AG09309 (cell line): ENCODE data around the gene CCBE1.

Source experiments
- DNase-seq: peaks from one replicate; pipeline ENCODE4 v3.0.0-alpha.2; 2010; ENCODE audit warnings: low read depth
- H3K4me3 ChIP-seq: 2 replicates; pipeline ENCODE4 v1.5.1; 2011; ENCODE audit warnings: mild to moderate bottlenecking, low read depth, low read length, moderate library complexity; ENCODE audit not compliant: control insufficient read depth
- TF ChIP-seq, protein P1 (sequence below): IDR thresholded peaks from 2 replicates; pipeline ENCODE4 v1.5.1; 2011; ENCODE audit warnings: mild to moderate bottlenecking, low read depth, low read length, inconsistent platforms; ENCODE audit not compliant: insufficient read depth, control insufficient read depth; ENCODE audit errors: missing control alignments

Gene CCBE1

DNA sequence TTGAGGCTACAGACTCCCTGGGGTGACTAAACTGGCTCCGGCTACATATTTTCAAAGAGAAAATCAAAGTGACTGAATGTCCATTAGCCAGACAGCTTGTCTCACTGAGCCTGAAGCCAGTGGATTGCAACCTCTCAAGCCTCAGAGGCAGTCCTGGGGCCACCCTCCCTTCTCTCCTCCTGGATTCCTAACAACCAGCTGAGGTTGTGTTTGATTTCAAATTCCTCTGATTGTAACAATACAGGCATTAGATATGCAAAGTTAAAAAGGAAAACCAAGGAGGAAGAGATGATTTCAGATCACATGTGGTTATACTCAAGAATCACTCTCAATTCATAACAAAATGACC, 237.2 kb downstream of the CCBE1 start:
- TF ChIP-seq, protein P1, sequence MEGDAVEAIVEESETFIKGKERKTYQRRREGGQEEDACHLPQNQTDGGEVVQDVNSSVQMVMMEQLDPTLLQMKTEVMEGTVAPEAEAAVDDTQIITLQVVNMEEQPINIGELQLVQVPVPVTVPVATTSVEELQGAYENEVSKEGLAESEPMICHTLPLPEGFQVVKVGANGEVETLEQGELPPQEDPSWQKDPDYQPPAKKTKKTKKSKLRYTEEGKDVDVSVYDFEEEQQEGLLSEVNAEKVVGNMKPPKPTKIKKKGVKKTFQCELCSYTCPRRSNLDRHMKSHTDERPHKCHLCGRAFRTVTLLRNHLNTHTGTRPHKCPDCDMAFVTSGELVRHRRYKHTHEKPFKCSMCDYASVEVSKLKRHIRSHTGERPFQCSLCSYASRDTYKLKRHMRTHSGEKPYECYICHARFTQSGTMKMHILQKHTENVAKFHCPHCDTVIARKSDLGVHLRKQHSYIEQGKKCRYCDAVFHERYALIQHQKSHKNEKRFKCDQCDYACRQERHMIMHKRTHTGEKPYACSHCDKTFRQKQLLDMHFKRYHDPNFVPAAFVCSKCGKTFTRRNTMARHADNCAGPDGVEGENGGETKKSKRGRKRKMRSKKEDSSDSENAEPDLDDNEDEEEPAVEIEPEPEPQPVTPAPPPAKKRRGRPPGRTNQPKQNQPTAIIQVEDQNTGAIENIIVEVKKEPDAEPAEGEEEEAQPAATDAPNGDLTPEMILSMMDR = no peak
- no peak overlapping the region for H3K4me3 ChIP-seq
- DNase-seq = no peak

DNA sequence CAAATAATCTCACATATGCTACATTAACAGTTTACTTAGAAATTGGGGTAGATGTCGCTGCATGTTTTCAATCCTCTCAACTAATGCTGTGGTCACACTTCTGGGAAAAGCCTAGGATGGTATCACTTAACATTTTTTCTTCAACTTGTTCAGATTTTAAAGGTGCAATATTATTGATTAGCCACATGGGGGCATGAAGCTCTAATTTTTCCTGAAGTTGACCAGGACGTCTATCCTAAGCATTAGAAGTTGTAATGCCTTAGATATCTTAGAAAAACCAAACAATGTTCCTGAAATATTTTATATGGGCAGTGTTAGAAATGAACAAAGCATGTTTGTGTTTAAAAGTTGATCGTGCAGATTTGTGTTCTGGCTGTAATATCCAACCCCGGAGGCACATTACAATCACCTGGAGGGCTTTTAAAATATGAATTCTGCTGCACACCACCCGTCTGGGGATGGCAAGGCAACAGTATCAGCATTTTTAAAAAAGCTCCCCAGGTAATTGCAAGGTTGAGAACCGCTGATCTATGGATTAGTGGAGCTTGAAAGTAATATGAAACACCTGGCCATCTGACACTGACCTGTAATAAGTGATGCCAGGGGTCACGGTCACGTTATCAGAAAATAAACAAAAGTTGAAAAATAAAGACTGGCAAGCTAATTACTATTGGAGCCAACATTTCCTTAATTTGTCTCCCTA, 237.7 kb downstream of the CCBE1 start:
- TF ChIP-seq, protein P1 = peak; percentile 53

DNA sequence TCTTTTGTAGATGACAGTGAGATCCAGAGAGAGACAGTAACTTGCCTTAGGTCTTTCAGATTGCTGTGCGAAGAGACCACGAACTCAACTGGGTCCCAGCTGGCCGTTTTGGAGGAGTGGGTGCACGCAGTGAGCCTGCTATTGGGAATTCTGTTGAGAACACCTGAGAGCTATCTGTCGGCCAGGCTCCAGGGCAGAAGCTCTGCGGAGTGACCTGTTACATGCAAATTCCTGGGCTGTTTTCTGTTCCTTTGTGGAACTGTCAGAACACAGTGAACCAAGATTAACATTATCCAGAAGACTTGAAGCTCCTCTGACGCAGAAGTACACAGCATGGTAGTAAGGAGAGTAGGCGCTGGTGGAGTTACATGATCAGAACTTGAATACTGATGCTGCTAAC, 238.6 kb downstream of the CCBE1 start:
- H3K4me3 ChIP-seq = no peak overlapping the region
- no peak for DNase-seq
- TF ChIP-seq, protein P1 = no peak

More for the DNA sequence above, 237.7 kb downstream of the CCBE1 start:
- H3K4me3 ChIP-seq = no peak overlapping the region
- DNase-seq = peak; percentile 59

DNA sequence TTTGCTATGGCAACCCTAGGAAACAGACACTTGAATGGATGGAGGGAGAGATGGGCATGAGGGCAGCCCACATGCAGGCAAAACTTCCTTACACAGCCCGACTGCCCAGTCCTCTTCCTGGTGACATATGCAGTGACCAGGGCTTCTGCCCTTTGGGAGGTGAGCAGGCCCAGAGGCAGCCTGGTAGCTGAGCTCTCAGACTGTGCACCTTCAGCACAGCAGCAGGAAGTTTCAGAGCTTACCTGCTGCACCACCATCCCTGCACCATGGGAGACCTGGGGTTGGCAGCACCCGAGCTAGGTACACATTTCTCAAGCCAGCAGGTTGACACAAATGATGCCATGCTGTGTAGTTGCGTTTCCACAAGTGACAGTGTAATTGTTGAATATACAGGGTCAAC, 240.6 kb downstream of the CCBE1 start:
- DNase-seq = no peak
- H3K4me3 ChIP-seq = no peak overlapping the region
- TF ChIP-seq, protein P1 = no peak

DNA sequence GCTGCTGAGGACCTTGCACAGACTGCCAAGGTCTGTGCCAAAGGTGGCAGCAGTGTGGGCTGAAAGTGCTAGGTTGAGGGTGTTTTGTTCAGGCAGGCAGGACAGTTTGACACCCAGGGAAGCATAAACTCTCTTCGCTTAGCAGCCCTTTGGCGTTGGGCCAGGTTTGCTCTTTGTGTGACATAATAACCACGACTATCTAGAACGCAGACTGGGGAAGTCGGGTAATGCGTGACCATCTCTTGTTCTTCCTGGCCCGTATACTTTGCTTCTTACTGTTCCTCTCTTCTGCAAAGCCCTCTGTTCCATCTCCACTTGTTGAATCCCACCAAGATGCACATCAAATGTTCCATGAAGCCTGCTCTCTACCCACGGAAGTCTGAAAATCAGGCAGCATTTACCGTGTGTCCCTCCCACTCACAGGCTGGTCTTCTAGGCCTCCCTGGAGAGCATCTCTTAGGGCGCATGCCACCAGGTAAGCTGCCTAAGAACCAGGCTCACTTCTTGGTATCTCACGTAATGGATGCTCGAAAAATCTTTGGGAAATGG, 241.4 kb downstream of the CCBE1 start:
- TF ChIP-seq, protein P1 = no peak
- no peak for DNase-seq
- H3K4me3 ChIP-seq = no peak overlapping the region

DNA sequence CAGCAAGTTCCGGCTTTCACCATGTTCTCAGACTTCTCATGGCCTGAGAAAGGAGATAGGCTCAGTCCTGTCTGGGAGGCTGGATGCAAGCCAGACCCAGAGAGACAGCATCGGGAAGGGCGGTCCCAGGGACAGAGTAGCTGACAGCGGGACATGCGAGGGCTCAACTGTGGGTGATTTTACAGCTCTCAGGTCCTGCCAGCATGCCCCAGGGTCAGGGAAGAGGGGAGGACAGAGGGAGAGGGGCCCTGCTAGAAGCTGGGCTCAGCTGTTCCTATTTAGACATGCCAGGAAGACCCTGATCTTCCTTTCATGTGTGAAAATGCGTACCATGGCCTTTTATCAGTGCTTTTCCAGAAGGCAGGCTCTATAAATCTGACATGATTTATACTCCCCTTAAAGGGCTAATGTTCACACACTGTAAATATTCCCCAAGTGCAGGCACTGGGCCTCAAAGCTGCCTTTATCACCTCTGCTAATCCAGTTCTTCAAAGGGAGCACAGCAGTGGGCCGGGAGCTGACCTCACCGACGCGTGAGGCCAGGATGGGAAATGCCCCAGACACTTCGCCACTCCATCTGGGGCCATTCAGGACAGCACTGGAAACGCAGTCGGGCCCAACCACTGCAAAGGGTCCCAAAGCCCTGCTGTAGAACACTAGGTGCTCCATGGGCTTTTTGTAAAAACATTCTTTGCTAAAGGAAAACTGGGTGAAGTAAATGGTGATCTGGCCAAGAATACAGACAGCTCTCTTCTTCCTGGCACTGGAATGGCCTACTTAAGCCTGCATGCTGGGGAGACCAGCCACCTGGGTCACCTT, 242.1 kb downstream of the CCBE1 start:
- DNase-seq = no peak

More for the DNA sequence above, 242.1 kb downstream of the CCBE1 start:
- no peak overlapping the region for H3K4me3 ChIP-seq
- TF ChIP-seq, protein P1 = no peak
